KMS-11 (cell line): Measurements from ENCODE around the gene CDC42BPB.

Experiments used
- H2AFZ ChIP-seq: fragments of 200-600 bp; sonication (generic); 2 replicates; pipeline ENCODE4 v1.6.1; 2016; ENCODE audit warnings: antibody characterized with exemption, mixed run types, low read depth
- H3K27ac ChIP-seq: fragments of 200-600 bp; sonication (generic); 2 replicates; pipeline ENCODE4 v1.6.1; 2016; ENCODE audit warnings: mild to moderate bottlenecking, mixed run types
- H3K27me3 ChIP-seq: fragments of 200-600 bp; sonication (generic); 2 replicates; pipeline ENCODE4 v1.6.1; 2017; ENCODE audit warnings: mild to moderate bottlenecking, low read depth, mixed run types, moderate library complexity; ENCODE audit not compliant: insufficient read depth
- H3K36me3 ChIP-seq: fragments of 200-600 bp; sonication (generic); 2 replicates; pipeline ENCODE4 v1.6.1; 2017; ENCODE audit warnings: mild to moderate bottlenecking, mixed run types; ENCODE audit not compliant: insufficient read depth
- H3K4me1 ChIP-seq: fragments of 200-600 bp; sonication (generic); 2 replicates; pipeline ENCODE4 v1.6.1; 2016; ENCODE audit warnings: mild to moderate bottlenecking, low read depth, mixed run types; ENCODE audit not compliant: poor library complexity, severe bottlenecking
- H3K4me2 ChIP-seq: fragments of 200-600 bp; sonication (generic); 2 replicates; pipeline ENCODE4 v1.7.0; 2016; ENCODE audit warnings: mild to moderate bottlenecking, mixed run types
- H3K4me3 ChIP-seq: fragments of 200-600 bp; sonication (generic); IDR thresholded peaks from 2 replicates; pipeline ENCODE4 v1.6.1; 2017; ENCODE audit warnings: low read depth, low read length, mixed read lengths; ENCODE audit not compliant: insufficient read depth
- H3K79me2 ChIP-seq: fragments of 200-600 bp; sonication (generic); 2 replicates; pipeline ENCODE4 v1.6.1; 2016; ENCODE audit warnings: low read depth, mixed run types; ENCODE audit not compliant: insufficient read depth
- H3K9ac ChIP-seq: fragments of 200-600 bp; sonication (generic); 2 replicates; pipeline ENCODE4 v1.6.1; 2016; ENCODE audit warnings: mild to moderate bottlenecking, mixed run types
- H4K20me1 ChIP-seq: fragments of 200-600 bp; sonication (generic); 2 replicates; pipeline ENCODE4 v1.6.1; 2016; ENCODE audit warnings: mild to moderate bottlenecking, mixed run types; ENCODE audit not compliant: insufficient read depth
- TF ChIP-seq, protein P1 (sequence below): fragments of 200-600 bp; sonication (generic); conservative IDR thresholded peaks from 2 replicates; pipeline ENCODE4 v1.6.1; 2017; ENCODE audit warnings: low read depth, mild to moderate bottlenecking, antibody characterized with exemption, low read length, moderate library complexity, mixed read lengths

Gene CDC42BPB

DNA sequence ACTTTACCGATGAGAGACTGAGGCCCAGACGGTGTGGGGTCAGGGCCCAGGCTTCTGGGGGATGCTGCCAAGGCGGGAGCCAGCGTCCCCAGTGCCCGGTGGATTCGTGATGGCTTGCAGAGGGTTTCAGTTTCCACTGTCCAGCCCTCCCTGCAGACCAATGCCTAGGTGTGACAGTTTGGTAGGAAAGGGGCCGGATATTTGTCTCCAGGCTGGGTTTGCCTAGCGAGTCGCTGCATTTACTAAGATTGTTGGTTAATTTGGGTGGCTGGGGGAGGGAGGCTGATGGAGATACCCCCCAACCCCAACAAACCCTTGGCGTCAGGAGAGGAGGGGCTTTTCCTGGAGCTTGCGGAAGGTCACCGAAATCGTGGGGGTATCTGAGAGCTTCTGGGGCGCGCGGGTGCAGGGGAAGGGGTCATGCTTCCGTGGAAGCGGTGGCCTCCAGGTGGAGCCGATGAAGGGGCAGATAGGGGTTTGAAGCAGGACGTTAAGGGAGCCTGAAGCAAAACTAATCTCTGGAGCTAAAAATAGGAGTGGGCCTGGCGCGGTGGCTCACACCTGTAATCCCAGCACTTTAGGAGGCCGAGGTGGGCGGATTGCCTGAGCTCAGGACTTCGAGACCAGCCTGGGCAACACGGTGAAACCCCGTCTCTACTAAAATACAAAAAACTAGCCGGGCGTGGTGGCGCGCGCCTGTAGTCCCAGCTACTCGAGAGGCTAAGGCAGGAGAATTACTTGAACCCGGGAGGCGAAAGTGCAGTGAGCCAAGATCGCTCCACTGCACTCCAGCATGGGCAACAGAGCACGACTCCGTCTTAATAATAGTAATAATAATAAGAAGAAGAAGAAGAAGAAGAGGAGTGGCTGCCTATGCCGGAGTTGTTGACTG, 1.1 kb upstream of the CDC42BPB start:
- Histone ChIP-seq H2AFZ (peak overlapping the region; percentile 81), H3K4me1 (peaks cover 25% of the 10 kb centered on the region), H3K27ac (no peak overlapping the region), H4K20me1 (no peaks in the 10 kb centered on the region), H3K9ac (peak overlapping the region; percentile 42; the same call in 1 of the 2 replicates), H3K27me3 (no peaks in the 10 kb centered on the region), H3K79me2 (peaks cover 9% of the 10 kb centered on the region), H3K36me3 (no peaks in the 10 kb centered on the region), H3K4me3 (no peak overlapping the region), H3K4me2 (peak overlapping the region; percentile 71)
- TF ChIP-seq, protein P1, sequence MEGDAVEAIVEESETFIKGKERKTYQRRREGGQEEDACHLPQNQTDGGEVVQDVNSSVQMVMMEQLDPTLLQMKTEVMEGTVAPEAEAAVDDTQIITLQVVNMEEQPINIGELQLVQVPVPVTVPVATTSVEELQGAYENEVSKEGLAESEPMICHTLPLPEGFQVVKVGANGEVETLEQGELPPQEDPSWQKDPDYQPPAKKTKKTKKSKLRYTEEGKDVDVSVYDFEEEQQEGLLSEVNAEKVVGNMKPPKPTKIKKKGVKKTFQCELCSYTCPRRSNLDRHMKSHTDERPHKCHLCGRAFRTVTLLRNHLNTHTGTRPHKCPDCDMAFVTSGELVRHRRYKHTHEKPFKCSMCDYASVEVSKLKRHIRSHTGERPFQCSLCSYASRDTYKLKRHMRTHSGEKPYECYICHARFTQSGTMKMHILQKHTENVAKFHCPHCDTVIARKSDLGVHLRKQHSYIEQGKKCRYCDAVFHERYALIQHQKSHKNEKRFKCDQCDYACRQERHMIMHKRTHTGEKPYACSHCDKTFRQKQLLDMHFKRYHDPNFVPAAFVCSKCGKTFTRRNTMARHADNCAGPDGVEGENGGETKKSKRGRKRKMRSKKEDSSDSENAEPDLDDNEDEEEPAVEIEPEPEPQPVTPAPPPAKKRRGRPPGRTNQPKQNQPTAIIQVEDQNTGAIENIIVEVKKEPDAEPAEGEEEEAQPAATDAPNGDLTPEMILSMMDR = no peak

DNA sequence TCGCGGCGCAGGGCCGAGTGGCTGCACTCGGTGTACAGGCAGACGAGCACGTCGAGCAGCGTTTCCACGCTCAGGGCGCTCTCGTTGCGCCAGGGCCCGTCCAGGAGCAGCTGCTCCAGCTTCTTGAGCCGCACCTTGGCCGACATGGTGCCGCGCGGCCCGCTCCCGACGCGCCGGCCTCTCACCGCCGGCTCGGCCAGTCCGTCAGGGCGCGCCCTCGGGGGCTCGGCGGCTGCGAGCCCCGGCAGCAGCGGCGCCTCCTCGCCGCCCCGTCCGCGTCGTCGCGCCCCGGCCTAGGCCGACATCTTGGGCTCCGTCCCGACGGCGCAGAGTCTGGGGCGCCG, 349 bp downstream of the CDC42BPB start:
- Histone ChIP-seq H3K79me2 (peaks cover 9% of the 10 kb centered on the region), H3K4me2 (peak overlapping the region; percentile 57; the same call in 1 of the 2 replicates), H3K27ac (no peak overlapping the region)

GRCh38 chr14:103056322-103057027, 874 bp downstream of the CDC42BPB start:
- H3K79me2 ChIP-seq = peaks cover 9% of the 10 kb centered on the region
- TF ChIP-seq, protein P1 = no peak
- no peak overlapping the region for H3K4me3 ChIP-seq
- H3K27ac ChIP-seq = no peak overlapping the region
- no peaks in the 10 kb centered on the region for H3K36me3 ChIP-seq
- H3K27me3 ChIP-seq = no peaks in the 10 kb centered on the region
- H4K20me1 ChIP-seq = no peaks in the 10 kb centered on the region
- H3K9ac ChIP-seq = no peak overlapping the region
- peak overlapping the region; percentile 57 for H3K4me2 ChIP-seq
- H2AFZ ChIP-seq = 0 out of 2 replicates have a peak overlapping the region, but pooled peaks have one; percentile 26
- H3K4me1 ChIP-seq = peaks cover 19% of the 10 kb centered on the region

More for the DNA sequence above, 349 bp downstream of the CDC42BPB start:
- H3K27me3 ChIP-seq = no peaks in the 10 kb centered on the region
- TF ChIP-seq, protein P1 = no peak
- H3K4me3 ChIP-seq = no peak overlapping the region
- H4K20me1 ChIP-seq = no peaks in the 10 kb centered on the region
- H3K9ac ChIP-seq = no peak overlapping the region
- H3K4me1 ChIP-seq = peaks cover 23% of the 10 kb centered on the region
- 0 out of 2 replicates have a peak overlapping the region, but pooled peaks have one; percentile 26 for H2AFZ ChIP-seq
- no peaks in the 10 kb centered on the region for H3K36me3 ChIP-seq

- Histone ChIP-seq H3K36me3 (no peaks in the 10 kb centered on the region), H3K9ac (no peak overlapping the region), H3K79me2 (peaks cover 9% of the 10 kb centered on the region), H2AFZ (no peak overlapping the region), H3K4me1 (peaks cover 11% of the 10 kb centered on the region), H3K4me2 (peak overlapping the region; percentile 10; the same call in 1 of the 2 replicates), H3K4me3 (no peak overlapping the region), H3K27ac (no peak overlapping the region), H3K27me3 (no peaks in the 10 kb centered on the region), H4K20me1 (no peaks in the 10 kb centered on the region)
- TF ChIP-seq, protein P1 = no peak
Measured at GRCh38 chr14:103055695-103056094, 1.7 kb downstream of the CDC42BPB start.
